Neural cell (in vitro differentiated cells): ENCODE measurements around the gene ELF1. TPM values are rescaled to one million over a fixed set of nuclear protein-coding genes. Genes with fewer than 3 reads are reported as not detected.

Experiments
- H2AFZ ChIP-seq: fragments of 200-600, 300-800 bp; sonication (generic), shearing (Covaris generic); 2 replicates; pipeline ENCODE4 v1.6.0; 2014; ENCODE audit warnings: low read depth, mild to moderate bottlenecking, antibody characterized with exemption, low read length, moderate library complexity
- H3F3A ChIP-seq: fragments of 200-600 bp; shearing (Covaris generic); 2 replicates; pipeline ENCODE4 v1.6.1; 2016; ENCODE audit warnings: mild to moderate bottlenecking, moderate library complexity, mixed read lengths, antibody characterized with exemption, low read length; ENCODE audit not compliant: insufficient read depth, poor library complexity, severe bottlenecking
- H3K27ac ChIP-seq: fragments of 200-600, 300-800 bp; sonication (generic), shearing (Covaris generic); 2 replicates; pipeline ENCODE4 v1.5.1; 2014; ENCODE audit warnings: mild to moderate bottlenecking, low read length, moderate library complexity
- H3K27me3 ChIP-seq: fragments of 300-800, 200-600 bp; sonication (generic), shearing (Covaris generic); 2 replicates; pipeline ENCODE4 v1.6.0; 2014; ENCODE audit warnings: mild to moderate bottlenecking, low read depth, low read length, moderate library complexity; ENCODE audit not compliant: insufficient read depth
- H3K36me3 ChIP-seq: fragments of 300-800, 200-600 bp; sonication (generic), shearing (Covaris generic); 2 replicates; pipeline ENCODE4 v1.5.1; 2014; ENCODE audit warnings: mild to moderate bottlenecking, antibody characterized with exemption, low read length, moderate library complexity; ENCODE audit not compliant: insufficient read depth
- H3K4me2 ChIP-seq: fragments of 300-800, 200-600 bp; sonication (generic), shearing (Covaris generic); 2 replicates; pipeline ENCODE4 v1.6.0; 2014; ENCODE audit warnings: mild to moderate bottlenecking, low read length
- H3K4me3 ChIP-seq: fragments of 300-800, 200-600 bp; sonication (generic), shearing (Covaris generic); 2 replicates; pipeline ENCODE4 v1.5.1; 2014; ENCODE audit warnings: mild to moderate bottlenecking, low read length, moderate library complexity
- H3K79me2 ChIP-seq: fragments of 200-600 bp; shearing (Covaris generic); replicated peaks from 2 replicates; pipeline ENCODE4 v1.6.0; 2014; ENCODE audit warnings: mild to moderate bottlenecking, low read length, moderate library complexity; ENCODE audit not compliant: insufficient read depth
- H3K9ac ChIP-seq: fragments of 300-800, 200-600 bp; sonication (generic), shearing (Covaris generic); 2 replicates; pipeline ENCODE4 v1.6.1; 2016; ENCODE audit warnings: mild to moderate bottlenecking, low read length, mixed read lengths
- H3K9me2 ChIP-seq: fragments of 200-600 bp; shearing (Covaris generic); 2 replicates; pipeline ENCODE4 v1.6.1; 2016; ENCODE audit warnings: mild to moderate bottlenecking, low read length, mixed read lengths; ENCODE audit not compliant: insufficient read depth
- H3K9me3 ChIP-seq: fragments of 200-600, 300-800 bp; sonication (generic), shearing (Covaris generic); 2 replicates; pipeline ENCODE4 v1.6.1; 2016; ENCODE audit warnings: mild to moderate bottlenecking, mixed run types, low read length, moderate library complexity, mixed read lengths
- H4K20me1 ChIP-seq: fragments of 200-600 bp; shearing (Covaris generic); 2 replicates; pipeline ENCODE4 v1.6.1; 2016; ENCODE audit warnings: mild to moderate bottlenecking, mixed run types; ENCODE audit not compliant: insufficient read depth
- CTCF ChIP-seq: fragments of 450-650 bp; IDR thresholded peaks from 2 replicates; pipeline ENCODE4 v1.5.1; 2014; ENCODE audit warnings: antibody characterized with exemption, mild to moderate bottlenecking, moderate library complexity; ENCODE audit not compliant: poor library complexity, severe bottlenecking
- EP300 ChIP-seq: fragments of 450-650 bp; conservative IDR thresholded peaks from 2 replicates; pipeline ENCODE4 v1.6.1; 2014; ENCODE audit warnings: antibody characterized with exemption, mild to moderate bottlenecking, moderate library complexity; ENCODE audit not compliant: poor library complexity, severe bottlenecking
- EZH2 ChIP-seq: fragments of 200-600, 300-800 bp; shearing (Covaris generic), sonication (generic); IDR thresholded peaks from 2 replicates; pipeline ENCODE4 v1.6.1; 2014; ENCODE audit warnings: antibody characterized with exemption, low read length, borderline replicate concordance, mild to moderate bottlenecking; ENCODE audit not compliant: insufficient read depth, poor library complexity, severe bottlenecking
- POLR2AphosphoS5 ChIP-seq: IDR thresholded peaks from 2 replicates; pipeline ENCODE4 v1.6.1; 2012
- RAD21 ChIP-seq: fragments of 450-650 bp; conservative IDR thresholded peaks from 2 replicates; pipeline ENCODE4 v1.6.1; 2014; ENCODE audit warnings: antibody characterized with exemption, mild to moderate bottlenecking, moderate library complexity
- REST ChIP-seq: IDR thresholded peaks from 2 replicates; pipeline ENCODE4 v1.6.1; 2012; ENCODE audit warnings: borderline replicate concordance
- SMC3 ChIP-seq: fragments of 450-650 bp; conservative IDR thresholded peaks from 2 replicates; pipeline ENCODE4 v1.6.1; 2014; ENCODE audit warnings: antibody characterized with exemption, mild to moderate bottlenecking, moderate library complexity; ENCODE audit not compliant: poor library complexity
- TAF1 ChIP-seq: IDR thresholded peaks from 2 replicates; pipeline ENCODE4 v1.6.1; 2012; ENCODE audit warnings: low read depth
- polyA plus RNA-seq: library from polyadenylated mRNA; depleted of rRNA; stranded (reverse); fragments of >200 nt; gene quantifications from 2 replicates; pipeline ENCODE4 v1.2.3, GENCODE V29; 2014

Gene ELF1
- polyA plus RNA-seq, 1 donor from 2014 or later: 2.0 TPM

DNA sequence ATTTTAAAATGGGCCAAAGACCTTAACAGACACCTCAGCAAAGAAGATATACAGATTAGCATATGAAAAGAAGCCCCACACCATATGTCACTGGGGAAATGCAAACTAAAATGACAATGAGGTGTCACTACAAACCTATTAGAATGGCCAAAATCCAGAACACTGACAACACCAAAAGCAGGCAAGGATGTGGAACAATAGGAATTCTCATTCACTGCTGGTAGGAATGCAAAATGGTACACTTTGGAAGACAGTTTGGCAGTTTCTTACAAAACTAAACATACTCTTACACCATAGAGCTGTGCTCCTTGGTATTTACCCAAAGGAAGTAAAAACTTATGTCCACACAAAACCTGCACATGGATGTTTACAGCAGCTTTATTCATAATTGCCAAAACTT, 23.1 kb downstream of the ELF1 start (continued):
- TF ChIP-seq EZH2: no peak

- Histone ChIP-seq H3K9me3 (no peaks in the 10 kb centered on the region), H2AFZ (no peak overlapping the region), H3K27me3 (no peaks in the 10 kb centered on the region), H3K4me3 (no peak overlapping the region), H3K27ac (no peak overlapping the region), H3F3A (no peaks in the 10 kb centered on the region), H3K9me2 (no peaks in the 10 kb centered on the region), H4K20me1 (no peaks in the 10 kb centered on the region), H3K36me3 (no peaks in the 10 kb centered on the region), H3K79me2 (no peaks in the 10 kb centered on the region), H3K9ac (no peak overlapping the region), H3K4me2 (no peak overlapping the region)
- TF ChIP-seq EZH2 (no peak), POLR2AphosphoS5 (no peak), EP300 (no peak), SMC3 (no peak), TAF1 (no peak), CTCF (no peak), REST (no peak)
Measured at GRCh38 chr13:40994581-40995230, 24.4 kb downstream of the ELF1 start.

- Histone ChIP-seq H3K79me2 (no peaks in the 10 kb centered on the region), H3K27me3 (no peaks in the 10 kb centered on the region), H3K4me3 (no peak overlapping the region), H4K20me1 (no peaks in the 10 kb centered on the region), H3K9ac (no peak overlapping the region), H3K4me2 (no peak overlapping the region), H3K36me3 (no peaks in the 10 kb centered on the region), H3F3A (no peaks in the 10 kb centered on the region), H3K9me2 (no peaks in the 10 kb centered on the region), H3K27ac (no peak overlapping the region), H2AFZ (no peak overlapping the region), H3K9me3 (no peaks in the 10 kb centered on the region)
- no peak for TF ChIP-seq CTCF
- no peak for TF ChIP-seq POLR2AphosphoS5
- no peak for TF ChIP-seq TAF1
- TF ChIP-seq RAD21: no peak
- no peak for TF ChIP-seq REST
- no peak for TF ChIP-seq EP300
- TF ChIP-seq EZH2: no peak
Measured at GRCh38 chr13:40993987-40994386, 25.1 kb downstream of the ELF1 start.
